Tibial nerve (tissue), 4 donors: ENCODE data around the gene SEMA3C. TPM values are rescaled to one million over a fixed set of nuclear protein-coding genes. Genes with fewer than 3 reads are reported as not detected.

Experiments used
- DNase-seq, 2 donors: peaks; one replicate each; pipeline ENCODE4 v3.0.0-alpha.2; 2019; ENCODE audit warnings: low spot score in 2 of 2
- H3K27ac ChIP-seq, 4 donors: fragments of 200-600 bp; sonication (generic) in 3 of 4; one replicate each; pipeline ENCODE4 v1.5.1; 2017 to 2019; ENCODE audit warnings: mild to moderate bottlenecking in 1 of 4
- H3K27me3 ChIP-seq, 2 donors: fragments of 200-600 bp; sonication (generic) in 1 of 2; one replicate each; pipeline versions ENCODE4 v1.5.1 to v1.6.0; 2017 to 2019
- H3K36me3 ChIP-seq, 3 donors: fragments of 200-600 bp; sonication (generic); one replicate each; pipeline ENCODE4 v1.5.1; 2018 to 2019
- H3K4me1 ChIP-seq, 4 donors: fragments of 200-600 bp; sonication (generic) in 3 of 4; one replicate each; pipeline ENCODE4 v1.5.1; 2017 to 2019
- H3K4me3 ChIP-seq, 4 donors: fragments of 200-600 bp; sonication (generic) in 3 of 4; one replicate each; pipeline ENCODE4 v1.5.1; 2017 to 2019; ENCODE audit warnings: mild to moderate bottlenecking in 1 of 4, moderate library complexity in 1 of 4
- H3K9me3 ChIP-seq, 4 donors: fragments of 200-600 bp; sonication (generic) in 3 of 4; one replicate each; pipeline ENCODE4 v1.5.1; 2017 to 2019
- CTCF ChIP-seq, 5 experiments: fragments of 200-600 bp in 3 of 5; fragments of 450-650 bp in 2 of 5; sonication (generic) in 3 of 5; IDR thresholded peaks; one replicate each; pipeline ENCODE4 v1.5.1; 2016 to 2019; ENCODE audit warnings: antibody characterized with exemption in 5 of 5, mild to moderate bottlenecking in 3 of 5, moderate library complexity in 2 of 5
- EP300 ChIP-seq, 2 donors: sonication (generic); formaldehyde crosslinking; IDR thresholded peaks; one replicate each; pipeline ENCODE4 v1.6.1; 2017; ENCODE audit warnings: antibody characterized with exemption in 2 of 2, mild to moderate bottlenecking in 1 of 2
- POLR2A ChIP-seq, 2 donors: fragments of 450-650 bp; IDR thresholded peaks; one replicate each; pipeline ENCODE4 v1.6.1; 2017; ENCODE audit warnings: antibody characterized with exemption in 2 of 2, mild to moderate bottlenecking in 2 of 2, moderate library complexity in 2 of 2
- WGBS, 2 donors: methylation state at CpG; one replicate each; pipeline ENCODE4 v1.1.5; 2018; 5-methylcytosine and 5-hydroxymethylcytosine counted together
- total RNA-seq, 4 donors: library from RNA; depleted of rRNA; stranded (reverse); fragments of >200 nt; gene quantifications; one replicate each; pipeline ENCODE4 v1.1.0, GENCODE V29; 2016

The SEMA3C gene
- total RNA-seq, 4 donors from 2014 or later: 64.8 to 130 (median 118) TPM

- Histone ChIP-seq H3K27ac (no peak overlapping the region), H3K4me3 (no peak overlapping the region), H3K4me1 (peaks cover 0 to 4% (median 0%) of the 10 kb centered on the region in 4 donors), H3K36me3 (no peaks in the 10 kb centered on the region), H3K9me3 (no peaks in the 10 kb centered on the region), H3K27me3 (no peaks in the 10 kb centered on the region)
- 37 to 43% methylated on average over 1 of the region's 1 CpG for WGBS, 2 donors
- TF ChIP-seq POLR2A (IDR thresholded peaks at IDR 0.05) (no peak), EP300 (IDR thresholded peaks at IDR 0.05) (no peak), CTCF (IDR thresholded peaks at IDR 0.05) (no peak)
- DNase-seq: no peak
Observed at GRCh38 chr7:80740778-80741545, 177.9 kb downstream of the SEMA3C start.

- H3K4me1 ChIP-seq: peaks cover 0 to 4% (median 0%) of the 10 kb centered on the region in 4 donors
- WGBS, 2 donors: 80 to 90% methylated on average over 4 of the region's 4 CpGs
- H3K4me3 ChIP-seq: no peak overlapping the region
- TF ChIP-seq EP300 (IDR thresholded peaks at IDR 0.05) (no peak), POLR2A (IDR thresholded peaks at IDR 0.05) (no peak), CTCF (IDR thresholded peaks at IDR 0.05) (no peak)
- H3K27me3 ChIP-seq: no peaks in the 10 kb centered on the region
- H3K9me3 ChIP-seq: no peaks in the 10 kb centered on the region
- DNase-seq: no peak
- no peak overlapping the region for H3K27ac ChIP-seq
- H3K36me3 ChIP-seq: no peaks in the 10 kb centered on the region
Observed at GRCh38 chr7:80736371-80737125, 182.3 kb downstream of the SEMA3C start.

GRCh38 chr7:80735330-80735729 is 183.5 kb downstream of the SEMA3C start:
- 93 to 96% methylated on average over 12 of the region's 12 CpGs for WGBS, 2 donors
- H3K9me3 ChIP-seq: no peaks in the 10 kb centered on the region
- no peak overlapping the region for H3K4me3 ChIP-seq
- no peak for DNase-seq
- H3K36me3 ChIP-seq: no peaks in the 10 kb centered on the region
- TF ChIP-seq POLR2A (IDR thresholded peaks at IDR 0.05) (no peak), EP300 (IDR thresholded peaks at IDR 0.05) (no peak), CTCF (IDR thresholded peaks at IDR 0.05) (no peak)
- no peak overlapping the region for H3K27ac ChIP-seq
- H3K27me3 ChIP-seq: no peaks in the 10 kb centered on the region
- H3K4me1 ChIP-seq: no peaks in the 10 kb centered on the region

GRCh38 chr7:80734011-80734410 is 184.8 kb downstream of the SEMA3C start:
- no peaks in the 10 kb centered on the region for H3K4me1 ChIP-seq
- WGBS, 2 donors: 71 to 72% methylated on average over 4 of the region's 4 CpGs

More at GRCh38 chr7:80734011-80734410, 184.8 kb downstream of the SEMA3C start:
- Histone ChIP-seq H3K36me3 (no peaks in the 10 kb centered on the region), H3K27ac (no peak overlapping the region), H3K9me3 (no peaks in the 10 kb centered on the region), H3K4me3 (no peak overlapping the region), H3K27me3 (no peaks in the 10 kb centered on the region)
- TF ChIP-seq POLR2A (IDR thresholded peaks at IDR 0.05) (no peak), CTCF (IDR thresholded peaks at IDR 0.05) (no peak), EP300 (IDR thresholded peaks at IDR 0.05) (no peak)
- no peak for DNase-seq
